Breast epithelium (tissue), 3 donors: ENCODE data around the gene DHH.

Experiments
- POLR2A ChIP-seq: fragments of 450-650 bp; IDR thresholded peaks from one replicate; pipeline ENCODE4 v1.6.1; 2016; ENCODE audit warnings: antibody characterized with exemption, mild to moderate bottlenecking, moderate library complexity
- TF ChIP-seq, protein P1 (sequence below), 3 donors: fragments of 450-650 bp; IDR thresholded peaks; one replicate each; pipeline ENCODE4 v1.5.1; 2016 to 2017; ENCODE audit warnings: antibody characterized with exemption in 3 of 3, mild to moderate bottlenecking in 3 of 3, moderate library complexity in 3 of 3

DNA sequence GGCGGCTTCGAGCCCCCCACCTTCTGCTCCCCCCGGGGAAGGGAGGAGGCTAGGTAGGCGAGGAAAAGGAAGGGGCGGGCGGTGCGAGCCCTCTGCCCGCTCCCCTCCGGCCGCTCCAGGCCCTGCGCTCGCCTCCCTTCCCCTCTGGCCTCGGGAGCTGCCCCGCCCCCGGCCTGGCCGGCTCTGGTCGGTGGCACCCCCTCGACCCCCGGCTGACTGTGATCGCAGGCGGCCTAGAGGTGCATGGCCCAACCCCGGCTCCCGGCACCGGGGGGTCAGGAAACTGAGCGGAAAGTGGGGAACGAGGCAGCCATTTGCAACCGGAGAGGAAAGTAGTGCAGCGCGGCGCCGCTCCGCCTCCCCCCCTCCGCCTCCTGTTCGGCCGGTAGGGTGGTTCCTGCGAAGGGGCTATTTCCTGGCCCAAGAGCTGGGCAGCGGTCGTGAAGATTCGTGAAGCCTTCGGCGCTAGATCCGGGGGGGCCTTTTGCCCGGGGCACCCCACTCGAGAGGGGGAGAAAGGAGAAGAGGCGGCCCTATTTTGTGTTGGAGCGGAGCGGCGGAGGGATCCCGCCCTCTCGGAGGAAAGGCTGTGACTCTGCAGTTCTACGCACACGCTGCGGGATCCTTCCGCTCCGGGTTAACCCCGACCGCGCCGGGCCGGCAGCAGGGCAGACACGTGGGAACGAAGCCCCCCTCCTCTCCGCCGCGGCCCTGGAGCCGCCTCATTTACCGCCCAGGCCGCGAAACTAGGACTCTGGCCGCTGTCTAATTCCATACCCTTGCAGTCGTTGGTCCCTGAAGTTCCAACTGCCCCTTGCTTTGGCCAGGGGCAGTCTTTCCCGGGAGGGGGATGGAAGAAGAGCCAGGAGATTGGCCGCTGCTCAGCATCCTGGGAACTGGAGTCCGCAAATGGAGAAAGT lies 34.1 kb downstream of the DHH start, which contains the start of gene KMT2D:
- TF ChIP-seq, protein P1, sequence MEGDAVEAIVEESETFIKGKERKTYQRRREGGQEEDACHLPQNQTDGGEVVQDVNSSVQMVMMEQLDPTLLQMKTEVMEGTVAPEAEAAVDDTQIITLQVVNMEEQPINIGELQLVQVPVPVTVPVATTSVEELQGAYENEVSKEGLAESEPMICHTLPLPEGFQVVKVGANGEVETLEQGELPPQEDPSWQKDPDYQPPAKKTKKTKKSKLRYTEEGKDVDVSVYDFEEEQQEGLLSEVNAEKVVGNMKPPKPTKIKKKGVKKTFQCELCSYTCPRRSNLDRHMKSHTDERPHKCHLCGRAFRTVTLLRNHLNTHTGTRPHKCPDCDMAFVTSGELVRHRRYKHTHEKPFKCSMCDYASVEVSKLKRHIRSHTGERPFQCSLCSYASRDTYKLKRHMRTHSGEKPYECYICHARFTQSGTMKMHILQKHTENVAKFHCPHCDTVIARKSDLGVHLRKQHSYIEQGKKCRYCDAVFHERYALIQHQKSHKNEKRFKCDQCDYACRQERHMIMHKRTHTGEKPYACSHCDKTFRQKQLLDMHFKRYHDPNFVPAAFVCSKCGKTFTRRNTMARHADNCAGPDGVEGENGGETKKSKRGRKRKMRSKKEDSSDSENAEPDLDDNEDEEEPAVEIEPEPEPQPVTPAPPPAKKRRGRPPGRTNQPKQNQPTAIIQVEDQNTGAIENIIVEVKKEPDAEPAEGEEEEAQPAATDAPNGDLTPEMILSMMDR (IDR thresholded peaks at IDR 0.05), result peak; percentile 22 to 89 (median 72)
- TF ChIP-seq POLR2A, result peak; percentile 11
